ENCODE measurements around the gene SPEF1.

DNA sequence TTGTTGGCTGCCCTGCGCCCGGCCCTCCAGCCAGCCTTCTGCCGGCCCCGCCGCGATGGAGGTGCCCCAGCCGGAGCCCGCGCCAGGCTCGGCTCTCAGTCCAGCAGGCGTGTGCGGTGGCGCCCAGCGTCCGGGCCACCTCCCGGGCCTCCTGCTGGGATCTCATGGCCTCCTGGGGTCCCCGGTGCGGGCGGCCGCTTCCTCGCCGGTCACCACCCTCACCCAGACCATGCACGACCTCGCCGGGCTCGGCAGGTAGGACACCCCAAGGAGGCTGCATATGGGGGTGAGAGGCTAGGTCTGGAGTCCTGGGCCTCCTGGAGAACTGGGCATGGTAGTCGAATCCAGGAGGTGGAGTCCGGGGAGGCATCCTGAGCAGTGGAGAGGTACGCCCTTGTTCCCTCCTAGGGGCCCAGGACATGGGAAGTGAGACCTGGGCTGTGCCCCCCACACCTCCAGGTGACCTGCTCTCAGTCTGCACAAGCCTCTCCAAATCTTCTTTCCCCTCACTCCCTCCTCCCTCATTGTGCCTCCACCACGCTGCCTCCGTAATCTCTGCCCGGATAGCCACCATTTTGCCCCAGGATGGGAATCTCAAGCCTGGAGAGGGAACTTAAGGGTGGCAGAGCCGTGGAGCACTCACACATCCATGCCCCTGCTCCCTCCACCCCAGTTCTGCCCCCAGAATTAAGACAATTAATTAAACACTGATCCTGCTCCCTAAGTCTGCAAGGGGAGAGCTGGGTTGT lies 15.4 kb upstream of the SPEF1 start:
- TF ChIP-seq, protein P1, sequence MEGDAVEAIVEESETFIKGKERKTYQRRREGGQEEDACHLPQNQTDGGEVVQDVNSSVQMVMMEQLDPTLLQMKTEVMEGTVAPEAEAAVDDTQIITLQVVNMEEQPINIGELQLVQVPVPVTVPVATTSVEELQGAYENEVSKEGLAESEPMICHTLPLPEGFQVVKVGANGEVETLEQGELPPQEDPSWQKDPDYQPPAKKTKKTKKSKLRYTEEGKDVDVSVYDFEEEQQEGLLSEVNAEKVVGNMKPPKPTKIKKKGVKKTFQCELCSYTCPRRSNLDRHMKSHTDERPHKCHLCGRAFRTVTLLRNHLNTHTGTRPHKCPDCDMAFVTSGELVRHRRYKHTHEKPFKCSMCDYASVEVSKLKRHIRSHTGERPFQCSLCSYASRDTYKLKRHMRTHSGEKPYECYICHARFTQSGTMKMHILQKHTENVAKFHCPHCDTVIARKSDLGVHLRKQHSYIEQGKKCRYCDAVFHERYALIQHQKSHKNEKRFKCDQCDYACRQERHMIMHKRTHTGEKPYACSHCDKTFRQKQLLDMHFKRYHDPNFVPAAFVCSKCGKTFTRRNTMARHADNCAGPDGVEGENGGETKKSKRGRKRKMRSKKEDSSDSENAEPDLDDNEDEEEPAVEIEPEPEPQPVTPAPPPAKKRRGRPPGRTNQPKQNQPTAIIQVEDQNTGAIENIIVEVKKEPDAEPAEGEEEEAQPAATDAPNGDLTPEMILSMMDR (IDR thresholded peaks at IDR 0.05), result no peak
- no peak for TF ChIP-seq EP300 (IDR thresholded peaks at IDR 0.05)

Data from suprapubic skin (tissue), 3 donors.